H4 (cell line): ENCODE measurements around the gene FAM184A. TPM values are rescaled to one million over a fixed set of nuclear protein-coding genes. Genes with fewer than 3 reads are reported as not detected.

ENCODE experiments used
- DNase-seq: peaks from one replicate; pipeline ENCODE4 v3.0.0-alpha.2; 2015; ENCODE audit warnings: low spot score
- total RNA-seq: library from RNA; depleted of rRNA; stranded (reverse); fragments of >200 nt; shearing (Covaris generic); gene quantifications from 2 replicates; pipeline ENCODE4 v1.2.3, GENCODE V29; 2014; rRNA removed

The FAM184A gene
- total RNA-seq, 1 experiment from 2014 or later, result 1.4 TPM

GRCh38 chr6:118914598-118914997, 163.9 kb downstream of the FAM184A start:
- DNase-seq, result no peak

DNA sequence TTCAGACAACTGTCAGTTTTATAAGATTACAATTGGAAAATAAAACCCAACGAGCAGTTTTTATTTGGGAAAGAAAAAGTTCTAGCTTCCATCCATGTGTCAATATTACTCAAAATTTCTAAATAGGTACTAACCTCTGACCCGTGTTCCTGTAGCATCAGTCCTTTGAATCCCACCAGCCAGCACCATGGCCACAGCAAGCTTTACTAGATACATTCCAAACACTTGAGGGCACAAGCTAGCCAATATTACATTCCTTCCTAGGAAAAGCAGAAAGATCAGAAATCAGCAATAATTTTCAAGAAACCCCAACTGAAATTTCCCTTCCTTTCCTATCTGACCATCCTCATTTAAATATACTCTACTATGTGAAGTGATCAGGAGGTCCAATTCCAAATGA, 165.3 kb downstream of the FAM184A start:
- DNase-seq, result no peak

DNA sequence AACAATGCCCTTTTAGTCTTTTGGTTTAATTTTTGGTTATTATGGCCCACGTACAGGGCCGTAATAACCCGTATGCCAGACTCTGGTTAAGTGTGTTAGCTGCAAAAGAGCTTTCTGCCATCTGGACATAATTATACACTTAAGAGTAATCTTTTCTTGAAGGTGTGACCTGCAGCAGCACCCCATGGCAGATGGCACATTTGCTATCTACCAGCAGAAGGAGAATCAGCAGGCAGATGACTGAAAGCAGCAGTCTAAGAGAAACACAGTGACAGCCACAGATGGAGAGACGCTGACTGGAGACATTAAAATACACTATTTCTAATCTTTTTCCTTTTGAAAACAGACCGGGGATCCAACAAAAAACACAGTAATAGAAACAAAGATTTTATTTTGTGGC, 165.8 kb downstream of the FAM184A start:
- DNase-seq, result no peak

Other genes starting within 250 kb of the FAM184A start
- gene ASF1A, start 184.5 kb downstream of the FAM184A start, total RNA-seq, result 36.7 and 46.3 TPM in 2 replicates
- gene MCM9, start 143.5 kb downstream of the FAM184A start, total RNA-seq, result 2.5 and 3.7 TPM in 2 replicates